Effector CD8-positive, alpha-beta T cell (primary cell): ENCODE results near the gene POLD1.
"Not testable (repeated sequence)": the region's sequence is repeated elsewhere in the genome, so short reads cannot be mapped to it uniquely, and the experiment has no call there.

Source experiments
- DNase-seq: peaks from one replicate; lab custom pipeline; 2025; lab: John Stamatoyannopoulos, UW
- total RNA-seq, 4 experiments: gene quantifications; one replicate each; lab custom pipeline; 2026; lab: John Stamatoyannopoulos, UW

Gene POLD1
- 33.8 to 46.7 (median 44.4) reads per million in 4 experiments for total RNA-seq

GRCh38 chr19:50383852-50384684 is at the start of gene POLD1:
POLD1 (plus strand) TSS chr19:50384347; CDS start chr19:50398852, 14,505 bp downstream.
- peak; percentile 98 for DNase-seq

- DNase-seq: no peak
Measured at GRCh38 chr19:50334741-50335421, 49.3 kb upstream of the POLD1 start.

- not testable (repeated sequence) for DNase-seq
Measured at GRCh38 chr19:50337031-50337430, 47.1 kb upstream of the POLD1 start.

GRCh38 chr19:50340331-50340730 is 43.8 kb upstream of the POLD1 start:
- no peak for DNase-seq

- no peak for DNase-seq
Measured at GRCh38 chr19:50341091-50341564, 43.0 kb upstream of the POLD1 start.

- no peak for DNase-seq
Measured at GRCh38 chr19:50344661-50345318, 39.4 kb upstream of the POLD1 start.

GRCh38 chr19:50347089-50347581 is 37.0 kb upstream of the POLD1 start:
- DNase-seq: not testable (repeated sequence)

- no peak for DNase-seq
Measured at GRCh38 chr19:50349277-50350057, 34.7 kb upstream of the POLD1 start.

- DNase-seq: no peak
Measured at GRCh38 chr19:50352242-50352641, 31.9 kb upstream of the POLD1 start.

GRCh38 chr19:50353487-50353880 is 30.7 kb upstream of the POLD1 start:
- DNase-seq: not testable (repeated sequence)

GRCh38 chr19:50356691-50357177 is 27.4 kb upstream of the POLD1 start:
- DNase-seq: no peak

GRCh38 chr19:50357178-50358100 is 26.7 kb upstream of the POLD1 start:
- peak; percentile 80 for DNase-seq

- DNase-seq: peak; percentile 68
Measured at GRCh38 chr19:50358483-50359327, 25.4 kb upstream of the POLD1 start.

- DNase-seq: no peak
Measured at GRCh38 chr19:50359328-50359818, 24.8 kb upstream of the POLD1 start.

- DNase-seq: no peak
Measured at GRCh38 chr19:50361290-50362029, 22.7 kb upstream of the POLD1 start.

GRCh38 chr19:50362030-50362412 is 22.1 kb upstream of the POLD1 start:
- DNase-seq: no peak

GRCh38 chr19:50362656-50363424 is 21.3 kb upstream of the POLD1 start:
- DNase-seq: no peak
